ENCODE results near the gene OPHN1. TPM values are rescaled to one million over a fixed set of nuclear protein-coding genes. Genes with fewer than 3 reads are reported as not detected.
"Not testable (repeated sequence)": the region's sequence is repeated elsewhere in the genome, so short reads cannot be mapped to it uniquely, and the experiment has no call there.

Gene OPHN1
- total RNA-seq, 6 experiments from 2014 or later, result 7.8 to 12.5 (median 10.6) TPM

DNA sequence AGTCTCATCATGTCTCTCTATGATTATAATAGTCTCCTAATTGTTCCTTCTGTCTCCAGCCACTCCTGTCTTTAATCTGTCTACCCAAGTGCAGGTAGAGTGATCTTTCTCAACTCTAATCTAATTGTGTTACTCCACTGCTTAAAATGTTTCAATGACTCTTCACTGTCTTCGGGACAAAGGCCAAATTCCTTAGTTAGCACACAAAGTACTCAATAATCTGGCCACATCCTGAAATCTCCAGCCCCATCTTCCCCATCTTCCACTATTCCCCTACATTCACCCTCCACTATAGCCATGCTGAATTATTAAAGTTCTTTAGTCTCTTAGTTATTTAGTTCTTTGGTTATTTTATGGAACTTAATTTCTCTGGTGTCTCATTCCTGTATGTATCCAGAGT is 353.3 kb downstream of the OPHN1 start:
- no peak overlapping the region for H3K4me3 Mint-ChIP-seq
- no peaks in the 10 kb centered on the region for H3K27me3 Mint-ChIP-seq (ENCODE audit: insufficient read depth)
- no peak for DNase-seq
- peaks cover 32% of the 10 kb centered on the region for H3K36me3 Mint-ChIP-seq (ENCODE audit: low read depth)
- TF ChIP-seq CTCF (IDR thresholded peaks at IDR 0.05), result no peak
- H3K4me1 Mint-ChIP-seq (ENCODE audit: low read depth), result peaks cover 35% of the 10 kb centered on the region
- H3K27ac Mint-ChIP-seq, result peak overlapping the region; percentile 8; the same call in 1 of the 2 replicates
- H3K9me3 Mint-ChIP-seq, result no peaks in the 10 kb centered on the region

DNA sequence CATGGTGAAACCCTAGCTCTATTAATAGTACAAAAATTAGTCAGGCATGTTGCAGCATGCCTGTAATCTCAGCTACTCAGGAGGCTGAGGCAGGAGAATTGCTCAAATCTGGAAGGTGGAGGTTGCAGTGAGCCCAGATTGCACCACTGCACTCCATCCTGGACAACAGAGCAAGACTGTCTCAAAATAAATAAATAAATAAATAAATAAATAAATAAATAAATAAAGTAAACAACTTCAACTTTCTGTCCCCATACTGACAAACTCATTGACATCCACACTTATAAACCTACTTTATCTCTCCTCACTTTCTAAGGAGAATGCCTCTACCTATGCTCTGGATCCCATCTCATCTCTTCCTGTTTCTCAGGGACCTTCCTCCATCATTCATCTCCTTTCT is 354.5 kb downstream of the OPHN1 start:
- H3K27me3 Mint-ChIP-seq (ENCODE audit: insufficient read depth); DNase-seq; H3K9me3 Mint-ChIP-seq; H3K4me3 Mint-ChIP-seq: not testable (repeated sequence)
- H3K4me1 Mint-ChIP-seq (ENCODE audit: low read depth), result peaks cover 26% of the 10 kb centered on the region
- H3K27ac Mint-ChIP-seq, result peak overlapping the region; percentile 34; the same call in 1 of the 2 replicates
- peaks cover 32% of the 10 kb centered on the region for H3K36me3 Mint-ChIP-seq (ENCODE audit: low read depth)

DNA sequence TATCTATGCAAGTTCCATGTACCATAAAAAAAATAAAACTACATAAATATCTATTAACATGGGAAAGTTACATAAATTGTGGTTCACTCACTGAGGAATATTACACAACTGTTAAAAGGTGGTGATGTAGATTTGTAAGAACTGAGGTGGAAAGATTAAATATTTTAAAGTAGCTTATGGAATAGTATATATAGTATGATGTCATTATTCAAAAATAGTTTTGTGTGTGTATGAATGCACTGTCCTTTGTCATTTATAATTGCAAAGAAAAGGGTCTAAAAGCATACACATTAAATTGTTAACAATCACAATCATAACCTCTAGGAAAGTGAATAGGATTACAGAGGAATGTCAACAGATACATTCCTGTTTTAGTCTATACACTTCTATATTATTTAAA is 355.9 kb downstream of the OPHN1 start:
- no peak for DNase-seq
- Mint-ChIP-seq H3K9me3 (no peaks in the 10 kb centered on the region), H3K36me3 (ENCODE audit: low read depth) (peaks cover 32% of the 10 kb centered on the region), H3K27ac (no peak overlapping the region), H3K27me3 (ENCODE audit: insufficient read depth) (no peaks in the 10 kb centered on the region), H3K4me1 (ENCODE audit: low read depth) (peaks cover 30% of the 10 kb centered on the region), H3K4me3 (no peak overlapping the region)
- no peak for TF ChIP-seq CTCF (IDR thresholded peaks at IDR 0.05)

GRCh38 chrX:68072041-68072440 is 361.3 kb downstream of the OPHN1 start:
- DNase-seq, result peak; percentile 1
- H3K4me1 Mint-ChIP-seq (ENCODE audit: low read depth), result peaks cover 18% of the 10 kb centered on the region
- H3K4me3 Mint-ChIP-seq, result no peak overlapping the region
- no peaks in the 10 kb centered on the region for H3K9me3 Mint-ChIP-seq
- H3K36me3 Mint-ChIP-seq (ENCODE audit: low read depth), result no peaks in the 10 kb centered on the region
- no peak overlapping the region for H3K27ac Mint-ChIP-seq
- H3K27me3 Mint-ChIP-seq (ENCODE audit: insufficient read depth), result no peaks in the 10 kb centered on the region
- TF ChIP-seq CTCF (IDR thresholded peaks at IDR 0.05), result no peak

- not testable (repeated sequence) for H3K27me3 Mint-ChIP-seq (ENCODE audit: insufficient read depth); H3K4me3 Mint-ChIP-seq; H3K36me3 Mint-ChIP-seq (ENCODE audit: low read depth); DNase-seq; H3K27ac Mint-ChIP-seq; H3K9me3 Mint-ChIP-seq
- H3K4me1 Mint-ChIP-seq (ENCODE audit: low read depth), result peaks cover 18% of the 10 kb centered on the region
These were observed 363.2 kb downstream of the OPHN1 start for GRCh38 chrX:68070119-68070518.

DNA sequence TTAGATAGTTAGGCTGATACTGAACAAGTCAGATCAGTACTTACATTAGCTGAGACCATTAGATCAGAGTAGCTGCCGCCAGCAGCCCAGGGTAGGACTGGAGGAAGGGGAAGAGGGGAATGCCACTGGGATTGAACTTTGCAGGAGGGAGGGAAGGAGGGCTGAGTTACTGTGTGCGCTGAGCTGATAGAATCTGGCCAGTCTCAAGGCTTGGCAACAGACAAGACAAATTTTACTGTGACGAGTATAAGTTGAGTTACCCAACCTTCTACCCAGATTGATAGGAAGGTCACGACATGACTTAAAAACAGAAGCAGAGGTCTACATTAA is 372.1 kb downstream of the OPHN1 start:
- TF ChIP-seq CTCF (IDR thresholded peaks at IDR 0.05), result no peak
- no peaks in the 10 kb centered on the region; the same call in 1 of the 2 replicates for H3K27me3 Mint-ChIP-seq (ENCODE audit: insufficient read depth)
- peaks cover 24% of the 10 kb centered on the region for H3K4me1 Mint-ChIP-seq (ENCODE audit: low read depth)
- no peak for DNase-seq
- H3K36me3 Mint-ChIP-seq (ENCODE audit: low read depth), result no peaks in the 10 kb centered on the region
- no peak overlapping the region for H3K4me3 Mint-ChIP-seq
- no peak overlapping the region for H3K27ac Mint-ChIP-seq
- no peaks in the 10 kb centered on the region for H3K9me3 Mint-ChIP-seq
